CD14-positive monocyte (primary cell): Measurements from ENCODE around the gene ADAD2. TPM values are rescaled to one million over a fixed set of nuclear protein-coding genes. Genes with fewer than 3 reads are reported as not detected.

Experiments used
- DNase-seq, 3 donors: peaks; one replicate each; pipeline ENCODE4 v3.0.0-alpha.2; 2011 to 2022
- H2AFZ ChIP-seq: 2 replicates; pipeline ENCODE4 v1.6.0; 2012; ENCODE audit warnings: mild to moderate bottlenecking, low read depth, low read length, inconsistent platforms; ENCODE audit not compliant: insufficient read depth, poor library complexity, severe bottlenecking
- H3K27ac ChIP-seq, 2 donors: 1 replicate in 1 of 2; 2 replicates in 1 of 2; pipeline ENCODE4 v1.5.1; 2012 to 2013; ENCODE audit warnings: low read length in 2 of 2, control low read depth in 1 of 2, inconsistent platforms in 1 of 2, low read depth in 1 of 2, mild to moderate bottlenecking in 1 of 2
- H3K27me3 ChIP-seq, 2 donors: one replicate each; pipeline versions ENCODE4 v1.6.0 to v1.6.1; 2011 to 2013; ENCODE audit warnings: low read length in 2 of 2; ENCODE audit not compliant: control insufficient read depth in 2 of 2, insufficient read depth in 2 of 2
- H3K36me3 ChIP-seq, 2 donors: replicated peaks in 1 of 2; 1 replicate in 1 of 2; 2 replicates in 1 of 2; pipeline versions ENCODE4 v1.5.1 to v1.6.1; 2012 to 2013; ENCODE audit warnings: low read length in 2 of 2, control low read depth in 1 of 2, inconsistent platforms in 1 of 2, mild to moderate bottlenecking in 1 of 2; ENCODE audit not compliant: insufficient read depth in 2 of 2, control insufficient read depth in 1 of 2
- H3K4me1 ChIP-seq, 2 donors: 1 replicate in 1 of 2; 2 replicates in 1 of 2; pipeline versions ENCODE4 v1.5.1 to v1.6.1; 2012 to 2013; ENCODE audit warnings: low read length in 2 of 2, control low read depth in 1 of 2, inconsistent platforms in 1 of 2, mild to moderate bottlenecking in 1 of 2, moderate library complexity in 1 of 2; ENCODE audit not compliant: insufficient read depth in 2 of 2, control insufficient read depth in 1 of 2
- H3K4me2 ChIP-seq: replicated peaks from 2 replicates; pipeline ENCODE3; 2012; ENCODE audit warnings: low read length, moderate library complexity, mild to moderate bottlenecking; ENCODE audit not compliant: poor library complexity, severe bottlenecking; ENCODE audit errors: extremely low read depth
- H3K4me3 ChIP-seq, 3 experiments: fragments of 200-600 bp in 1 of 3; sonication (generic) in 1 of 3; replicated peaks in 1 of 3; 1 replicate in 2 of 3; 2 replicates in 1 of 3; pipeline ENCODE4 v1.5.1; 2011 to 2013; ENCODE audit warnings: low read length in 3 of 3, mild to moderate bottlenecking in 3 of 3, control low read depth in 2 of 3, low read depth in 2 of 3, inconsistent platforms in 1 of 3, moderate library complexity in 1 of 3
- H3K79me2 ChIP-seq: 2 replicates; pipeline ENCODE4 v1.6.0; 2012; ENCODE audit warnings: mild to moderate bottlenecking, control low read depth, inconsistent platforms, low read length, moderate library complexity; ENCODE audit not compliant: insufficient read depth
- H3K9ac ChIP-seq: 2 replicates; pipeline ENCODE4 v1.6.0; 2017; ENCODE audit warnings: low read length, mild to moderate bottlenecking; ENCODE audit not compliant: insufficient read depth, poor library complexity, severe bottlenecking
- H3K9me3 ChIP-seq, 2 donors: replicated peaks in 1 of 2; 1 replicate in 1 of 2; 2 replicates in 1 of 2; pipeline versions ENCODE4 v1.5.1 to v1.6.1; 2012 to 2013; ENCODE audit warnings: low read length in 2 of 2, control low read depth in 1 of 2; ENCODE audit not compliant: control insufficient read depth in 1 of 2, insufficient read depth in 1 of 2
- H4K20me1 ChIP-seq: 2 replicates; pipeline ENCODE4 v1.6.0; 2012; ENCODE audit warnings: mild to moderate bottlenecking, low read length, control low read depth, moderate library complexity; ENCODE audit not compliant: insufficient read depth
- H3K27ac Mint-ChIP-seq, 7 donors: one replicate each; pipeline ENCODE4 v1.8.0; 2020; ENCODE audit warnings: mild to moderate bottlenecking in 7 of 7, mixed read lengths in 7 of 7, moderate library complexity in 6 of 7, inconsistent platforms in 2 of 7
- H3K27me3 Mint-ChIP-seq, 3 donors: one replicate each; pipeline ENCODE4 v1.8.0; 2021 to 2022; ENCODE audit warnings: low read depth in 3 of 3, mild to moderate bottlenecking in 3 of 3, mixed read lengths in 3 of 3, moderate library complexity in 3 of 3, inconsistent platforms in 1 of 3
- H3K36me3 Mint-ChIP-seq, 2 donors: one replicate each; pipeline ENCODE4 v1.8.0; 2020; ENCODE audit warnings: mixed read lengths in 2 of 2, inconsistent platforms in 1 of 2, mild to moderate bottlenecking in 1 of 2
- H3K4me1 Mint-ChIP-seq: one replicate; pipeline ENCODE4 v1.8.0; 2020; ENCODE audit warnings: mild to moderate bottlenecking, mixed read lengths
- H3K4me3 Mint-ChIP-seq, 2 donors: one replicate each; pipeline ENCODE4 v1.8.0; 2020; ENCODE audit warnings: mild to moderate bottlenecking in 2 of 2, mixed read lengths in 2 of 2, moderate library complexity in 1 of 2
- H3K9me3 Mint-ChIP-seq, 7 donors: one replicate each; pipeline ENCODE4 v1.8.0; 2020 to 2022; ENCODE audit warnings: mixed read lengths in 7 of 7, mild to moderate bottlenecking in 6 of 7, moderate library complexity in 6 of 7, inconsistent platforms in 2 of 7
- CTCF ChIP-seq: fragments of 200-600 bp; IDR thresholded peaks from one replicate; pipeline ENCODE4 v1.8.0; 2022; ENCODE audit warnings: antibody characterized with exemption, mild to moderate bottlenecking
- WGBS: methylation state at CpG from one replicate; pipeline ENCODE4 v1.1.5; 2013; ENCODE audit warnings: missing lambda C conversion rate; ENCODE audit not compliant: insufficient coverage; 5-methylcytosine and 5-hydroxymethylcytosine counted together
- intact Hi-C, 2 donors: fragments of 100-400 bp; cut with micrococcal nuclease; formaldehyde crosslinking; loops; one replicate each; pipeline versions ENCODE4 v1.15.0 to v1.15.1; 2023
- polyA plus RNA-seq, 3 donors: library from polyadenylated mRNA; depleted of rRNA in 1 of 3; unstranded in 2 of 3; stranded (reverse) in 1 of 3; fragments of 300-500 nt in 2 of 3; fragments of >200 nt in 1 of 3; fragmentation: Illumina TruSeq in 2 of 3; gene quantifications; 1 replicate in 2 of 3; 2 replicates in 1 of 3; pipeline ENCODE4 v1.2.3, GENCODE V29; 2012 to 2021

Gene ADAD2
- polyA plus RNA-seq, 3 donors, result not detected

DNA sequence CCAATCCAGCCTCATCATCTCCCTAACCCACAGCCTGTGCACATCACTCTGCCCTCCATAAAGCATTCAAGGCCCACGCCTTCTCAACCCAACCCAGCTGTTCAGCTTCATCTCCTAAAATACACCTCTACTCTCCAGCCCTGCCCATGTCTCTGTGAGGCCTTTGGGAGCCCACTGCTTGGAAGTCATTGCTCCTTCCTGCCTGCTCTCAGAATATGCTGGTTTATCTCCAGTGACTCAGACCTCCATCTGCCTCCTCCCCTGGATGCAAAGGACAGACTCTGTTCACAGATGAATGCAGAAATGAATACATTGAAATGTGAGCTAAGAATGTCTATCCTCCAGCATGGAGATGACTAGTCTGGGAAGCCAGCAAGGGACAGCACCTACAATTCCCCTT is 29.9 kb downstream of the ADAD2 start:
- Histone ChIP-seq H3K36me3 (no peaks in the 10 kb centered on the region), H2AFZ (no peak overlapping the region), H3K9ac (no peak overlapping the region), H3K4me2 (no peak overlapping the region), H3K27me3 (no peaks in the 10 kb centered on the region), H3K9me3 (no peaks in the 10 kb centered on the region), H3K4me3 (no peak overlapping the region), H3K4me1 (no peaks in the 10 kb centered on the region), H3K27ac (no peak overlapping the region), H3K79me2 (no peaks in the 10 kb centered on the region), H4K20me1 (no peaks in the 10 kb centered on the region)
- no peak overlapping the region for H3K4me3 Mint-ChIP-seq
- no peaks in the 10 kb centered on the region for H3K9me3 Mint-ChIP-seq
- H3K27ac Mint-ChIP-seq, result peak overlapping the region in 1 of 7 donors; percentile 46
- no peak for DNase-seq
- peaks cover 2 to 10% (median 7%) of the 10 kb centered on the region in 3 donors for H3K27me3 Mint-ChIP-seq
- no peaks in the 10 kb centered on the region for H3K36me3 Mint-ChIP-seq
- intact Hi-C loops, result no loop called here
- H3K4me1 Mint-ChIP-seq, result no peaks in the 10 kb centered on the region
- 86% methylated on average over 1 of the region's 1 CpG for WGBS
- no peak for TF ChIP-seq CTCF

DNA sequence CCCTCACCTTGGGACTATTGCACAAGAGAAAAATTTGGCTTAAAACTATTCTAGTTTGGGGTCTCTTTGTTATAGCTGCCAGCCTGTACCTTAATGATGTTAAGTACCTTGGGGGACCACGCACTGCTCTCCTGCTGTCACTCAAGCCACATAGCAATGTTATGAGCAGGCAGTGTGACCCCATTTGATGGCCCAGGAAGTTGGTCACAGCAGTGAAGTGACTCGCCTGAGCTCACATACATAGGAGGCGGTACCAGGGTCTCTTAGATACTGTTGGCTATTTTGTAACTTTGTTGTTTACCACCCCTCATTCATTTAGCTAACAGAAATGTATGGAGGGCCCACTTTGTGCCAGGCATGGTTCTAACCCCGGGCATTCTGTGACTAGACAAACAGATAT is 32.5 kb downstream of the ADAD2 start:
- H3K4me3 ChIP-seq, result no peak overlapping the region
- no peaks in the 10 kb centered on the region for H3K36me3 ChIP-seq
- H4K20me1 ChIP-seq, result no peaks in the 10 kb centered on the region
- no peak for DNase-seq
- intact Hi-C loops, result no loop called here
- Mint-ChIP-seq H3K9me3 (no peaks in the 10 kb centered on the region), H3K27ac (no peak overlapping the region), H3K36me3 (no peaks in the 10 kb centered on the region), H3K27me3 (peaks cover 2 to 8% (median 4%) of the 10 kb centered on the region in 3 donors), H3K4me1 (no peaks in the 10 kb centered on the region), H3K4me3 (no peak overlapping the region)
- H3K79me2 ChIP-seq, result no peaks in the 10 kb centered on the region
- no peaks in the 10 kb centered on the region for H3K9me3 ChIP-seq
- no peak overlapping the region for H3K4me2 ChIP-seq
- no peak for TF ChIP-seq CTCF
- H3K27ac ChIP-seq, result no peak overlapping the region
- H3K9ac ChIP-seq, result no peak overlapping the region
- H2AFZ ChIP-seq, result no peak overlapping the region
- peaks cover 0 to 3% of the 10 kb centered on the region in 2 donors for H3K27me3 ChIP-seq
- 86% methylated on average over 1 of the region's 4 CpGs for WGBS
- no peaks in the 10 kb centered on the region for H3K4me1 ChIP-seq
